Endometrial microvascular endothelial cells (primary cell): ENCODE results near the gene TMEM97. TPM values are rescaled to one million over a fixed set of nuclear protein-coding genes. Genes with fewer than 3 reads are reported as not detected.
"Not testable (repeated sequence)": the region's sequence is repeated elsewhere in the genome, so short reads cannot be mapped to it uniquely, and the experiment has no call there.

Experiments
- in situ Hi-C: cut with HindIII; loops from 2 replicates; pipeline ENCODE4 v1.10.0; 2017; ENCODE audit warnings: low sequenced_read_pairs, low pct_unique_long_range_greater_than_20kb; ENCODE audit errors: inconsistent ontology term
- total RNA-seq: library from RNA; depleted of rRNA; stranded (reverse); fragments of >200 nt; gene quantifications from one replicate; pipeline ENCODE4 v1.2.3, GENCODE V29; 2015; ENCODE audit errors: inconsistent ontology term

Gene TMEM97
- total RNA-seq, result 16.3 TPM

DNA sequence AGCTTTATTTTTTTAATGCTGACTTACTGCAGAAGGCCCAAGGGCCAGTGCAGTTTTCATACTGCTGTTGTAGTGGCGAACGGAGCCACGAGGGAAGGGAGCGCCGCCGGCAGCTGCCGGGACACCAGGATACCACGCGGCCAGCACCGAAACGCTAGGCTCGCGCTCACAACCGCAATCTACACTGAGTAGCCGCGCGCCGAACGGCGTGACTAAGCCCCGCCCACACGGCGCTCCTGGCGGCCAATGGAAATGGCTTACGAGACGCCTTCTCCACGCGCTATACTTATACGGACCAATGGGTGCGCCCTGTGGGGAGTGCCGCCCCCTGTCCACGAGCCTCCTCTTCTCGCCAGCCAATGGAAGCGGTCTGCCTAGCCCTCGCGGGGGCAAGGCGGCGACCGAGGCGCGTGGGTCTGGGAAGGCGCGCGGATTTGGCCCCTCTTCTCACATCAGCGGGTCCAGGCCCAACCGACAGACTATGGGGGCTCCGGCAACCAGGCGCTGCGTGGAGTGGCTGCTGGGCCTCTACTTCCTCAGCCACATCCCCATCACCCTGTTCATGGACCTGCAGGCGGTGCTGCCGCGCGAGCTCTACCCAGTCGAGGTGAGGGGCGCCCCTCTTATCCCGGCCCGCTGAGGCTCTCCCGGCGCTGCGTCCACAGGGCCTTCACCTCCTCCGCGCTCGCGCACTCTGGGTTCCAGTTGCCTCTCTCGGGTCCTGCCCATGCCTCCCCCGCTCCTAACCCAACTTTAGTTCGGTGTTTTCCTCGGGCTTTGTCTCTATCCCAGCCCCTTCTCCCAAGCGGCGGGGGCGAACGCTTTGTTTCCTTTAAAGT, at the start of gene TMEM97:
Gene TMEM97 (plus strand): TSS at position 442 of the 839 bp plus-strand sequence. CDS start 40 bp downstream, at position 482.
- in situ Hi-C loops, result no loop called here

DNA sequence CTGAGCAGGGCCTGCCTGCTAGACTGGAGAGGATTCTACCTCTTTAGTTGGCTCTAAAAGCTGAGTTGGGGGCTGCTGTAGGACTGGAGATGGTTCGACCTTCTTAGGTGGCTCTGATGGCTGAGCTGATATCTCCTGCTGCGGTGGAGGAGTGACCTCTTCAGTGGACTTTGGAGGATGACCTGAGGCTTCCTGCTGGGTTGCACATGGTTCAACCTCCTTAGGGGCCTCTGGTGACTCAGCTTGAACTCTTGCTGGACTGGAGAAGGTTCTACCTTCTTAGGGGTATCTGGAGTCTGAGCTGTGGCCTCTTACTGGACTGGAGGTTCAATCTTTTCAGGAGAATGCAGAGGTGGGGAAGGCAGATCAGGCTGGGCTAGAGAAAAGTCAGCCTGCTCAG, 48.9 kb upstream of the TMEM97 start:
- in situ Hi-C loops, result no loop called here

DNA sequence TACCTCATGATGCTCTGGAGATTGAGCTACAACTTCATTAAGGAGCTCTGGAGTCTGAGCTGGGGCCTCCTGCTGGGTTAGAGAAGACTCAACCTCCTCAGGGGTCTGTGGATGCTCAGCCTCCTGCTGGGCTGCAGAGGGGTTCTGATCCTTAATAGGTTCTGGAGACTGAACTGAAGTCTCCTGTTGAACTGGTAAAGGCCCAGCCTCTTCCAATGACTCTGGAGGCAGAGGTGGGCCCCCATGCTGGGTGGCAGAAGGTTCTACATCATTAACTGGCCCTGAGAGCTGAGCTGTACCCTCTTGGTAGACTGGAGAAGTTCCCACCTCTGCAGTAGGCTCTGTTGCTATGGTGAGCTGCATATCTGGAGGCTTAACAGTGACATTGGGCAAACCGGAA, 48.1 kb upstream of the TMEM97 start:
- in situ Hi-C loops, result no loop called here

DNA sequence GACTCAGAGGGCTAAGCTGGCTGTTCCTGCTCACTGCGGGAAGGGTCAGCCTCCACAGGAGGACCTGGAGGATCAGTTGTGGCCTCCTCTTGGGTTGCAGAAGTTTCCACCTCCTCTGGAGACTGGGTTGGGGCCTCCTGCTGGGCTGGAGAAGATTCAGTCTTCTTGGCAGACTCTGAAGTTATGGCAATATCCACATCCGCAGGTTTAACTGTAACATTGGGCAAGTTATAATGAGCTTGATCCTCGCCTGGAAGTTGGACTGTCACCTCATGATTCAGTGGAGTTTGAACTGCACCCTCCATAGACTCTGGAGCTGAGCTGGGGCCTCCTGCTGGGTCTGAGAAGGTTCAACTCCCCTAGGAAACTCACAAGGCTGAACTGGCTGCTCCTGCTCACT, 47.6 kb upstream of the TMEM97 start:
- in situ Hi-C loops, result no loop called here

DNA sequence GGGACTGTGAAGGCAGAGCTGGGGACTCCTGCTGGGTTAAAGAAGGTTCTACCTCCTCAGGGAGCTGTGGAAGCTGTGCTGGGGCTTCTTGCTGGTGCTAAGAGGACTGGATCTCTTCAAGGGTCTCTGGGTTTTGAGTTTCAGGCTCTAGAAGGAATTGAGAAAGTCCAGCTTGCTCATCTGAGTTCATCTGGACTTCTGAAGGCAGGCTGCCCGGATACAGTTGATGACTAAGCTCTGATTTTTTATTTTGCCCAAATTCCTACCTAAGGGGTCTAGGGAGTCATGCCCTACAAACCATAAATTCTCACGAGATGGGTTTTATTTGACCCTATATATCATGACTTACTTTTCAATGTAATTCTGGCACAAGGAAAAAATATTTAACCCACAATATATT, 46.8 kb upstream of the TMEM97 start:
- in situ Hi-C loops, result no loop called here

DNA sequence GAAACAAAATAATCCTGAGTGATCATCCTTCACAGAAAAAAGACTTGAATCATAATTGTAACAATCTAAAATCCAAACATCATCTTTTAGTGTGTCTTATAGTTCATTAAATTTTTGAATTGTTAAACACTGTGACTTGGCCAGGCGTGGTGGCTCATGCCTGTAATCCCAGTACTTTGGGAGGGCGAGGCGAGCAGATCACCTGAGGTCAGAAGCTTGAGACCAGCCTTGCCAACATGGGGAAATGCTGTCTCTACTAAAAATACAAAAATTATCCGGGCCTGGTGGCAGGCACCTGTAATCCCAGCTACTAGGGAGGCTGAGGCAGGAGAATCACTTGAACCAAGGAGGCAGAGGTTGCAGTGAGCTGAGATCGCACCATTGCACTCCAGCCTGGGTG, 45.7 kb upstream of the TMEM97 start:
- in situ Hi-C loops, result not testable (repeated sequence)

DNA sequence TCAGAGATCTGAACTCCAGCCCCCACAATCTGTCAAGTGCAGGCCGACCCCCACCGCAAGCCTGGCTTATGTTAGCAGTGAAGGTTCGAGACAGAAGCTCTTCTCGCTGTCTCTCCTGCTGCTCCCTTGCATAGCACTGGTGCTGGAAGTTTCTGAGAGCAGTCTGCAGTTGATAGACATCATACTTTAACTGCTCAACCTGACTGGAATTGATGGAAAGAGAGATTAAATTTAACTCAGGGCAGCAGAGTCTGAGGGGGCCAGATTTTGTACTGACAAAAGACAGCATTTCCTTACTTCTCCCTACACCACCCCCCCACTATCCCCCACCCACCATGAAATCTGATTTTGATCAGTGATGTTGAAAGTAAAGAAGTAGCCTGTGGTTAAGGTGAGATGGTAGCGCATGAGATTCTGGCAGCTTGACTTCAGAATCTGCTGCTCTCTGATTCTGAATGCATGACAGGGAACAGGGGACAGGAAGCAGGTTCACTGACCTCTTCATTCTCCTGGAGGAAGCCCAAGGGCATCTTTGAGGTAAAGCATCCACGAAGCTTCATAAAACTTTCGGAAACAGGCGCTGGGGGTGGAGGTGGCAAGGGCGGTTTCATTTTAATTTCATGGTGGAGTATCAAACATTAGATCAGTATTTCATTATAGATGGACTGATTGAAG, 44.3 kb upstream of the TMEM97 start:
- in situ Hi-C loops, result no loop called here

DNA sequence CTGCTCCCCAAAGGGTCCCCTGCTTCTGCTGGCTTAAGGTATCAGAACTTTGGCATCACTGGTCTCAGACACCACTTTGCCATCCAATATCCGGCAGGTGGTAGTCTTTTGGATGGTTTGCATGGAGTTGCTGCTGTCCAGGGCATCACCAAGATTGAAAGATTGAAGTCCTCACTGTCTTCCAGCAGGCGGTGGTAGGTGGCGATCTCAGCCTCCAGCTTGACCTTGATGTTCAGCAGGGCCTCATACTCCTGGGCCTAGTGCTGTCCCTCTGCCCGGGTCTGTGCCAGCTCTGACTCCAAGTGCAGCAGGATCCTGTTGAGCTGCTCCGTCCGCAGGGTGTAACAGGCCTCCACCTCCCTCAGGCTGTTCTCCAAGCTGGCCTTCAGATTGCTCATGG, 43.0 kb upstream of the TMEM97 start:
- in situ Hi-C loops, result no loop called here

DNA sequence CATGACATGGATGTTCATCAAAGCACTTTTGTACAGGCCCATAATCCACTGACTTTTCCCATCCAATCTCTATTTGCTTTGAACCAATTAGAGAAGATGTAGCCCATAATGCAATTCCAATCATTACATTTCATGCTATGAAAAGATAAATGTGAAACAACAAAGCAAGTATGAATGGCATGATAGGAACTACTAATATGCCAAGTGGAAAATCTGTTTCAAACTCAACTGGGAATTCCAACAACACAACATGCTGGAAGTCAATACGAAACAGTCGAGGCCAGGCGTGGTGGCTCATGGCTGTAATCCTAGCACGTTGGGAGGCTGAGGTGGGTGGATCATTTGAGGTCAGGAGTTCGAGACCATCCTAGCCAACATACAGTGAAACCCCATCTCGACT, 39.6 kb upstream of the TMEM97 start:
- in situ Hi-C loops, result no loop called here

DNA sequence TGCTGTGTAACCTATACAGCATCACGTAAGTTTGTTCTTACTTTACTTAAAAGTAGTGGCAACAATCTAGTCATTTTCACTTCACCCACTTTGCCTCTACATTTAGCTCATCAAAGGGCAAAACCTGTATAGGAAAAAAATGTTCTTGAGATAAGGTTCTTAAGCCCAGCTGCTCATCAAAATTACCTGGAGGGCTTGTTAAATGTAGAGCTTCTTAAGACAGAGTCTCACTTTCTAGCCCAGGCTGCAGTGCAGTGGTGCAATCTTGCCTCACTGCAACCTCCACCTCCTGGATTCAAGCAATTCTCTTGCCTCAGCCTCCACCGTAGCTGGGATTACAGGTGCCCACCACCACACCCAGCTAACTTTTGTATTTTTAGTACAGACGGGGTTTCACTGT, 38.2 kb upstream of the TMEM97 start:
- in situ Hi-C loops, result no loop called here

DNA sequence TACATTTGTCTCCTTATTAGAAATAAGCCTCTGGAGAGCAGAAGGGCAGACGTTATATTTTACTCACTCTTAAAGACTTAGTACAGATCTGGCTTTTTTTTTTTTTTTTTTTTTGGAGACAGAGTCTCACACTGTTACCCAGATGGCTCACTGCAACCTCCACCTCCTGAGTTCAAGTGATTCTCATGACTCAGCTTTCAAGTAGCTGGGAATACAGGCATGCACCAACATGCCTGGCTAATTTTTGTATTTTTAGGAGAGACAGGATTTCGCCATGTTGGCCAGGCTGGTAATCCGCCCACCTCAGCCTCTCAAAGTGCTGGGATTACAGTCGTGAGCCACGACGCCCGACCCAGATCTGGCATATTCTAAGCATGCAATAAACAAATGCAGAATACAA, 36.4 kb upstream of the TMEM97 start:
- in situ Hi-C loops, result no loop called here

DNA sequence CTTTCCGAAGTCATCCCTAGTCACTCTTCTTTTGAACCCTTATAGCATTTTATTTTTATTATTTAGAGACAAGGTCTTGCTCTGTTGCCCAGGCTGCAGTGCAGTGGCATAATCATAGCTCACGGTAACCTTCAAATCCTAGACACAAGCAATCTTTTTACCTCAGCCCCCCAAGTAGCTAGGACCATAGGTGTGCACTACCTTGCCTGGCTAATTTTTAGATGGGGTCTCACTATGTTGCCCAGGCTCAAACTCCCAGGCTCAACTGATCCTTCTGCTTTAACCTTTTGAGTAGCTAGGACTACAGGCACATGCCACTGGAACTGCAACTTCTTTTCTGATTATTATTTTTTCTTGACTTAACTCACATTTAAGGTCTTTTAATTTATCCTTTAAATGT, 33.0 kb upstream of the TMEM97 start:
- in situ Hi-C loops, result no loop called here

DNA sequence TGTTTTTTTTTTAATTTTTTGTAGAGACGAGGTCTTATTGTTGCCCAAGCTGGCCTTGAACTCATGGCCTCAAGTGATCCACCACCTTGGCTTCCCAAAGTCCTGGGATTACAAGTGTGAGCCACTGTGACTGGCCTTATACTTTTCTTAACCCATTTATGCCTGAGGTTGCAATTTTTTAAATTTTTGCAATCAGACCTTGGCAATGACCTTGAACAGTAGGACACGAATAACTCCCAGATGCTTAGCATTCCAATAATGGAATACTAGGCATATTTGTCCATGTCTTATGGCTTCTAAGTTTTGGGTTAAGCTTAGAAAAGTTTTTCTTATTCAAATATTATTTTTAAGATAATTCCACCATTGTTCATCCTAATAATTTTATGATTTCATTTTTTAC, 28.3 kb upstream of the TMEM97 start:
- in situ Hi-C loops, result no loop called here

DNA sequence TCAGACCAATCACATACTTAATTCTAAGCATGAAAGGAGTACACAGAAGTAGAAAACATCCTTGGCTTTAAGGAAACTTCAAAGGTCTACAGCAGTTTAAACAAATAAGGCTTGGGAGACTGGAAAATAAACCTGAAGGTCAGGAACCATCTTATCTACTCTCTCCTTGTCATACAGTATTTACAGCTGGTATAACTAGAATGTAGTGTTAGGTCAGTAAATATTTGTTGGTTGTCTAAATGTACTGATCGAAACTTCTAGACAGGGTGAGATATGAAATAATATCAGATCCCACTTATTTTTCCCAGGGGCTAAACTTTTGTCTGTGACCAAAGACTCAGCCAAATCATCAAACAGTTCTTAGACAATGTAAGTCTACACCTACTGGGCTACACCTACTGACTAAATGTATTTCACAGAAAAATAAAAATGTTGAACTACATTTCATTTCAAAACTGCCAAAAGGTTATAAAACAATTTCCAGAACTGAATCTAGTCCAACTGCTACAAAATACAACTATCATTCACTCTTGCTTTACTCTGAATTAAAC, 27.1 kb upstream of the TMEM97 start:
- in situ Hi-C loops, result no loop called here

DNA sequence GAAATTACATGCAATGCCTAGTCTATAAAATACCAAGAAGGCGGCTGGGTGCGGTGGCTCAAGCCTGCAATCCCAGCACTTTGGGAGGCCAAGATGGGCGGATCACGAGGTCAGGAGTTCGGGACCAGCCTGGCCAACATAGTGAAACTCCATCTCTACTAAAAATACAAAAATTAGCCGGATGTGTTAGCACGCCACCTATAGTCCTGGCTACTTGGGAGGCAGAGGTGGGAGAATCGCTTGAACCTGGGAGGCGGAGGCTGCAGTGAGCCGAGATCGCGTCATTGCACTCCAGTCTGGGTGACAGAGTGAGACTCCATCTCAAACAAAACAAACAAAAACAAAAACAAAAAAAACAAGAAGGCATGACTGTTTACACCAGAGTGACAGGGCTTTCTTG, 26.1 kb upstream of the TMEM97 start:
- in situ Hi-C loops, result not testable (repeated sequence)

DNA sequence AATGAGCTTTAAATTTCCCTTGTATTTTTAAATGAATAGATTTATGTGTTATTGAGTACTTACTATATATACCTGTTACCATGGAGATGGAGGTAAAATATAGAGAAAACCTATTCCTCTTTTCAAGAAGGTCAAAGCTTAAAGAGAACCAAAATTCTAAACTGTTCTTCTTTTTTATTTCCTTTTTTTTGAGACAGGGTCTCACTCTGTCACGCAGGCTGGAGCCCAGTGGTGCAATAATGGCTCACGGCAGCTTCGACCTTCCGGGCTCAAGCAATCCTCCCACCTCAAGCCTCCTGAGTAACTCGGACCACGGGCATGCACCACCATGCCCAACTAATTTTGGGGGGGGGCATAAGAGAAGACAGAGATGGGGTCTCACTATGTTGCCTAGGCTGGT, 25.0 kb upstream of the TMEM97 start:
- in situ Hi-C loops, result no loop called here

DNA sequence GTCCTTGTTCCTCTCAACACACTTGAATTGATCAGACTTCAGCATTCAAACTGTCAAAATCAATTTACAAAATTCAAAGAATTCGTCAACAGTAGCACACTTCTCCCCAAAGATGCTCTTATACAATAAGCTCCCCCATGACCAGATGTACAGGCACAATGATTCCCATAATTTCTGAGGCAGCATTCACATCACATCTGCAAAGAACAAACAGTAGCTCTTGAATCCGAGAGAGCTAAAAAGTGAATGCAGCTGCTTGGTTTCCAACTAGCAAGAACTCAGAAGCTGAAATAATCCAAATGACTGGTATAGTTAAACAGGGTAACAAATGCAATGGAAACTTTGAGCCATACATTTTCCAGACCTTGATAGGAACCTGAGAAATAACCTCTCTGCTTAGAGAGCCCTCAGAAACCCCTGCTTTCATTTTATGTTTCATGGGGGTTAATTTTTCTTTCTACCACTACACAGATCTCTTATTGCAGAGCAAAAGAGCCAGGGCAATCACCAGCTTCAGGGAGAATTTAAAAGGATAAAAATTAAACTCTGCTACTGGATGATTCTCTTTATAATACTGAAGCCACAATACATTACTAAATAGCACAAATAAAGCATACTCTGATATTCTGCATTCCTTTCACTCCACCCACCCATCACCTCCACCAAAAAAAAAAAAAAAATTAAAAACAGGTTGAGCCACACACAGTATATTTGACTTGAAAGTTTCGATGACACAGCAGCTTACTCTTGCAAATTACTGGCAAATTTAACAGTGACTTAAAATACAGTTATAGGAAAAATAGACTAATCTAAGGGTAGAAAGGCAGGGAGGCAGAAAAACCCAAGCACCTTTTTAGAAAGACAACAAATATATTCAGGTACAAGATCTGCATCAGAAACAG, 23.1 kb upstream of the TMEM97 start:
- in situ Hi-C loops, result no loop called here

DNA sequence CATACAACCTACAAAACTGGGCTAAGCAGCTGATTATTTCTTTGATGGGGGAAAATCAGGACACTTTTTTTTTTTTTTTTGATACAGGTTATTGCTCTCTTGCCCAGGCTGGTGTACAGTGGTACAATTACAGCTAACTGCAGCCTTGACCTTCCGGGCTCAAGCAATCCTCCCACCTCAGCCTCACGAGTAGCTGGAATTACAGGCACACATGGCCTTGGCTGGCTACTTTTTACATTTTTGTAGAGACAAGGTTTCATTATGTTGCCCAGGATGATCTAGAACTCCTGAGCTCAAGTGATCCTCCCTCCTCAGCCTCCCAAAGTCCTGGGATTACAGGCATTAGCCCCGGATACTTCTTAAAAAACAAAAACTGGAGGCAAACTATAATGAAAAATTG, 20.6 kb upstream of the TMEM97 start:
- in situ Hi-C loops, result no loop called here

DNA sequence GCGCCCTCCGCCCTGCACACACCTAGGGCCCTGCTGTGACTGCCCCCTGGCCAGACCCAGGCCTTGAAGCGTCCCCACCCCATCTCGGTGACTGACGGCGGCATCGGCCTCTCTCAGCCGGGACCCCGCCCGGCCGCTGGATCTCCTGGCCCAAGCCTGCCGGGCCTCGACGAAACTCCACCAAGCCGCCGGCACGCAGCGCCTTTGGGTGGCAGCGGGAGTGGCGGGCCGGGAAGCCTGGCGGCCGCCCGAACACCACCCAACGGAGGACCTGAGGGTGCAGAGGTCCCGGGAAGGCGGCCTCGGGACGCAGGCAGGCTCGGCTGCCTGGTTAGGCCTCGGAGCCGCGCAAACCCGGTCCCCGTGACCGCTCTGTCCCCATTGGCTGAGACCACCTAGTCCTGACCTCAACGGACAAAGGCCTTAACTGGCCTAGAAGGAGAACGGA, 12.0 kb upstream of the TMEM97 start:
- in situ Hi-C loops, result no loop called here
